ENCODE measurements around the gene TMEM225B.
"Not testable (repeated sequence)": the region's sequence is repeated elsewhere in the genome, so short reads cannot be mapped to it uniquely, and the experiment has no call there.

TMEM225B gene

DNA sequence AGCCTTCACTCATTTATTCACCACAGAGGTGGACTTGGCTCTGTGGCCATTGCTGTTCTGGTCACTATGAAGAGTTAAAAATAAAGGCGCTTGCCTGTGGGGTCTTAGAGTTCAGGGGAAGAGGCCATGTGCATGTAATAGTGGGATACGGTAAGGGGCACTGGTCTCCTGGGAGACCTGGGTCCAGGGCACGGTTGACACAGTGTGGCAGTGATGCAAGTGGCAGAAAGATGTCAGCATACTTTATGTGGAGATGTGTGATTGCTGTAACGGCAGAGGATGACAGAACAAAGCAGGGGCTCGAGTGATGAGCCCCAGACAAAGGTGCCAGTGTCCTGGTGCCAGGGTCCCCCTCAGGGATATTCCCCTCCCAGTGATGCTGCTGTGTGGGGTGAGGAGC is 27.3 kb downstream of the TMEM225B start:
- H3K4me1 Mint-ChIP-seq: peaks cover 78% of the 10 kb centered on the region
- no peak for DNase-seq (ENCODE audit: low spot score in 2 of 2)
- no peak for ATAC-seq
- H3K36me3 Mint-ChIP-seq: peaks cover 100% of the 10 kb centered on the region
- H3K4me3 Mint-ChIP-seq: peak overlapping the region; percentile 93
- H3K9me3 Mint-ChIP-seq: no peaks in the 10 kb centered on the region
- H3K27ac Mint-ChIP-seq: peak overlapping the region; percentile 99

DNA sequence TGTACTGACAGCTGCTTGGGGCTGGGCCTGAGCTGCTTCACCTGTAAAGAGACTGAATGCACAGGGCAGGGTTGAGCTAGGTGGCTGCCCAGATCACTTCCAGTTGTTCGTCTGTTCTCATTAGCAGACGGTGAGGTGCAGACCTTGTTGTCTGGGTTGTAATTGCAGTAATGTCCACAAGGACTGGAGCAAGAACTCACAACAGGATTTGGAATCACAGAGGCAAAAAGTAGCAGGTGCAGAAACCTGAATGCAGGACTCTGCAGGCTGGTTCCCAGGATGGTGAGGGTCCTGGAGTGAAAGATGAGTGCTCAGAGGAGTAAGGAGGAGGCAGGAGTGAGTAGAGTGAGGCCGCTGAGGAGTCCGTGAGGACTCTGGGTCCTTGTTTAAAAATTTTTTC is 27.9 kb downstream of the TMEM225B start:
- Mint-ChIP-seq H3K36me3 (peaks cover 100% of the 10 kb centered on the region), H3K9me3 (no peaks in the 10 kb centered on the region), H3K4me1 (peaks cover 85% of the 10 kb centered on the region), H3K4me3 (peak overlapping the region; percentile 93), H3K27ac (peak overlapping the region; percentile 99)
- ATAC-seq (no peak), DNase-seq (ENCODE audit: low spot score in 2 of 2) (no peak)

GRCh38 chr7:99626661-99627060 is 28.6 kb downstream of the TMEM225B start:
- Mint-ChIP-seq H3K36me3 (peaks cover 100% of the 10 kb centered on the region), H3K4me1 (peaks cover 85% of the 10 kb centered on the region), H3K27ac (peak overlapping the region; percentile 99), H3K4me3 (peak overlapping the region; percentile 93), H3K9me3 (no peaks in the 10 kb centered on the region)
- DNase-seq (ENCODE audit: low spot score in 2 of 2): no peak
- ATAC-seq: no peak

- DNase-seq (ENCODE audit: low spot score in 2 of 2): no peak
- Mint-ChIP-seq H3K4me3 (no peak overlapping the region), H3K9me3 (no peaks in the 10 kb centered on the region), H3K27ac (no peak overlapping the region), H3K36me3 (peaks cover 100% of the 10 kb centered on the region), H3K4me1 (peaks cover 80% of the 10 kb centered on the region)
- no peak for ATAC-seq
Measured at GRCh38 chr7:99627513-99627912, 29.4 kb downstream of the TMEM225B start.

DNA sequence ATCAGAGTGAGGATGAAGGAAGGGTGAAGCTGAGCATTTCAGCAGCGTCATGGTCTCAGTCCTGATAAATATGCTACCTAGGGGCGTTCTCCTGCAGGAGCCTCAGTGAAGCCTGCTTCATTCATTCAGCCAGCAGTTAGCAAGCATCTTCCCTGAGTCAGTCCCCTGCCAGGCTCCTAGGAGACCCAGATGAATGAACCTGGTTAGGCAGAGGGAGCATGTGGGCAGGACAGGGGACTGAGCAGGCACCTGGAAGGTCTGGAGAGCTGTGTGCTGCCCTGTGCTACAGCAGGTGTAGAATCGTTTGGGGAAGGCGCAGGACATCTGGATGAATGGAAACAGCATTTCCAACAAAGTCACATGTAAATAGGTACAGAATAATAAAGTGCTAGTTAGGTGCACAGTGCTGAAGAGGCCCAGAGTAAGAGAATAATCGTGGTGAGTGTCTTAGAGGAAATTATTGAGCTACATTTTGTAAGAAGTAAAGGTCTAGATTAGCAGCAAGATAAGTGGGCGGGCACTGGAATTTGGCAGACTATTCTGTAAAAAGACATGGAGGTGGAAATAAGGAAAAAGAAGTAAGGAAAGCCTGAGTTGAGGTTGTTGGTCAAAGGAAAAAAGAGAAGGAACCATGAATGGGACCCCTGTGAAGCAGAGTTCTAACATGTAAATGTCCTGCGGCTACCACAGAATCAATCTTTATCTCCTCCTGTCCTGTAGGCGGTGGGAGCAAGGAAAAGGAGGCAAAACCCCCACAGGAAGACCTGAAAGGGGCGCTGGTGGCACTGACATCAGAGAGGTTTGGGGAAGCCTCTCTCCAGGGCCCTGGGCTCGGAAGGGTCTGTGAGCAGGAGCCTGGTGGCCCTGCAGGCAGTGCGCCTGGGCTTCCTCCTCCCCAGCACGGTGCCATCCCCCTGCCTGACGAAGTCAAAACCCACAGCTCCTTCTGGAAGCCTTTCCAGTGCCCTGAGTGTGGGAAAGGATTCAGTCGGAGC is 30.7 kb downstream of the TMEM225B start:
- peaks cover 100% of the 10 kb centered on the region for H3K36me3 Mint-ChIP-seq
- no peaks in the 10 kb centered on the region for H3K9me3 Mint-ChIP-seq
- H3K4me3 Mint-ChIP-seq: no peak overlapping the region
- peaks cover 68% of the 10 kb centered on the region for H3K4me1 Mint-ChIP-seq
- H3K27ac Mint-ChIP-seq: peak overlapping the region; percentile 90
- DNase-seq (ENCODE audit: low spot score in 2 of 2) (no peak), ATAC-seq (no peak)

GRCh38 chr7:99629643-99630042 is 31.6 kb downstream of the TMEM225B start:
- Mint-ChIP-seq H3K4me1 (peaks cover 59% of the 10 kb centered on the region), H3K4me3 (no peak overlapping the region), H3K36me3 (peaks cover 100% of the 10 kb centered on the region), H3K9me3 (no peaks in the 10 kb centered on the region), H3K27ac (peak overlapping the region; percentile 90)
- DNase-seq (ENCODE audit: low spot score in 2 of 2) (no peak), ATAC-seq (no peak)

DNA sequence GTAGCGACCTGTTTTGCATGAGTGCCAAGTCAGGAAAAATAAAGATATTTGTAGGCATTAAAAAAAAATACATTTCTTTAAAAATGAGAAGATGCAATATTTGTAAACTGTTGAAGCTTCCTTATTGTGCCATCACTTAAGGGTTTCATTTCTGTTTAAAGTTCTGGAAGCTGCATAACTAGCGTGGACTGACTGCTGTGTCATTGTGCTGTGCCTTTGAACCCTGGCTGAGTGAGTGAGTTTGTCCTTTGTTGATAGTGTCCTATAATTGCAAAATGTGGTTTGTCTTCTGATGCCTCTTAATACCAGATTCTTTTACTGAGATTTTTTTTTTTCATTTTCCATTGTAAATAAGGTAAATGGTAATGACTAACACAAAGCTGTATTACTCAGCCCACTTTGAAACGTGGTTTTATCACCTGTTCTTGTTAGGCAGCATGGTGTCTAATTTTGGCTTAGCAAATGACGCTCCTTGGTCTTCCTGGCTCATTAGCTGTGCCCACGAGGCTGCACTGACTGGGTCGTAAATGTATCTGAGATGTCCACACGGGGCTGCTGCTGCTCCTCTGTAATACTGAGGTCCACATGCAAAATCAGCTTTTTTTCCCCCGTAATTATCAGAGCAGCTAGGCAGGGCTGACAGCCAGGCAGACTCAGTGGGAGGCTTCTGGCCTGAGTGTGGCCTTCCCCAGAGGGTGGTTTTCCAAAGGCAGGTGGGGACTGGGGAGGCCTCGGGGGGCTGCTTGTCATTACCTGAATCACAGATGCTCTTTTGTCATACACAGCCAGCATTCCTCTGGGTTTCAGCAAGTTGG is 33.4 kb downstream of the TMEM225B start:
- Mint-ChIP-seq H3K9me3 (no peaks in the 10 kb centered on the region), H3K27ac (peak overlapping the region; percentile 90), H3K4me3 (peak overlapping the region; percentile 44), H3K36me3 (peaks cover 99% of the 10 kb centered on the region), H3K4me1 (peaks cover 41% of the 10 kb centered on the region)
- DNase-seq (ENCODE audit: low spot score in 2 of 2): no peak
- ATAC-seq: peak; percentile 96

GRCh38 chr7:99637414-99637813 is 39.3 kb downstream of the TMEM225B start:
- DNase-seq (ENCODE audit: low spot score in 2 of 2); H3K4me3 Mint-ChIP-seq; H3K9me3 Mint-ChIP-seq: not testable (repeated sequence)
- peak overlapping the region; percentile 50 for H3K27ac Mint-ChIP-seq
- ATAC-seq: peak; percentile 89
- H3K4me1 Mint-ChIP-seq: peaks cover 22% of the 10 kb centered on the region
- peaks cover 66% of the 10 kb centered on the region for H3K36me3 Mint-ChIP-seq

GRCh38 chr7:99638731-99639130 is 40.7 kb downstream of the TMEM225B start:
- peaks cover 26% of the 10 kb centered on the region for H3K4me1 Mint-ChIP-seq
- no peak overlapping the region for H3K4me3 Mint-ChIP-seq
- ATAC-seq: no peak
- H3K27ac Mint-ChIP-seq: peak overlapping the region; percentile 50
- no peak for DNase-seq (ENCODE audit: low spot score in 2 of 2)
- peaks cover 64% of the 10 kb centered on the region for H3K36me3 Mint-ChIP-seq
- H3K9me3 Mint-ChIP-seq: no peaks in the 10 kb centered on the region

DNA sequence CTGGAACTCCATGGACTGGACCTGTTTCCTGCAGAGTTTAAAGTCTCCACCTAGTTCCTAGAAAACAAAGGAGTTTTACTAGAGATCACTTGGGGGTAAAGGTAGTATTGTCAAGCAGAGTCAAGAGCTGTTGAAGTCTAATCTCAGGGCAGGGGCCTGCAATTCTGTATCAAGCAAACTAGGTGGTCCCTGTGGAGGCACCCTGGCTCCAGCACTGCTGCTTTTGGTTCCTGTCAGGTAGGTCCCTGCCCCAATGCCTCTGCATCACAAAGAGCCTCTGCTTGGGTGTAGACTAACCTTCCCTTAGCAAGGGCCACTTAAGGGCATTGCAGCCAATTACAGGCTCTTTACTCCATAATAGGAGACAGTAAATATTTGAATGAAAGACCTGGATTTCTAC is 41.2 kb downstream of the TMEM225B start:
- Mint-ChIP-seq H3K4me3 (no peak overlapping the region), H3K9me3 (no peaks in the 10 kb centered on the region), H3K4me1 (peaks cover 26% of the 10 kb centered on the region), H3K27ac (no peak overlapping the region), H3K36me3 (peaks cover 59% of the 10 kb centered on the region)
- no peak for DNase-seq (ENCODE audit: low spot score in 2 of 2)
- ATAC-seq: no peak

DNA sequence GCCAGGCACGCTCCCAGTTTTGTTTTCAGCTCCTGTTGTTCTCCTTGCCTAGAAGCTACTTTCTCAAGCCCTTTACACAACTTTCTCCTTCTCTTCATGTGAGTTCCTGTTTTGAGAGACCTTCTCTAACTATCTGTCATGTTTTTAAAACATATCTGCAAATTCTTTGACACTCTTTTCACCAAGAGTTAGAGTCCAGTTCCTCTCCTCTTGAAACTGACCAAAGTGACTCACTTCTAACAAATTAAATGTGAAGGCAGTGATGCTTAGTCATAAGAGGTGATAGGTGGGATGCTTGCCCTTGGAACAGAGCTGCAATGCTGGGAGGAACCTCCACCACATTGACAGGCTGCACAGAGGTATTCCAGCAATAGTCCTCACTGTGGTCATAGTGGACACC is 44.0 kb downstream of the TMEM225B start:
- peak; percentile 80 for ATAC-seq
- Mint-ChIP-seq H3K4me3 (no peak overlapping the region), H3K36me3 (peaks cover 38% of the 10 kb centered on the region), H3K4me1 (peaks cover 26% of the 10 kb centered on the region), H3K27ac (peak overlapping the region; percentile 30), H3K9me3 (no peaks in the 10 kb centered on the region)
- no peak for DNase-seq (ENCODE audit: low spot score in 2 of 2)

DNA sequence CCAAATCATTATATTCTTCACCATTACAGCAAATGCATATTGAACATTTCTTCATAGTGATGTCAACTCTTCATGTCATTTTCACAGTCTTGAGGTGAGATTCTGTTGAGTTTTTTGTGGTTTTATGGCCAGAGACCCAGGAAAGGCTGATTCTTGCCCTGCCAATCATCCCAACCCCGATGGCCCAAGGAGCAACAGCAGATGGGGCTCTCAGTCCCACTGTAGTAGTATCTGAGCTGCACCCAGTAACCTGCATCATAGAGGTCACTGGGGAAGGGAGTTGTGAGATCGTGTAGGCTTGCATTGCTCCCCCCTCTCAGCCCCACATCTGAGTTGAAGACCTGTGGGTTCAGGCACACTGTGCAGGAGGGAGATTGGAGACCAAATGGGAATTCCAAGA is 45.4 kb downstream of the TMEM225B start:
- no peak for ATAC-seq
- Mint-ChIP-seq H3K9me3 (no peaks in the 10 kb centered on the region), H3K4me3 (no peak overlapping the region), H3K27ac (peak overlapping the region; percentile 27), H3K36me3 (peaks cover 35% of the 10 kb centered on the region), H3K4me1 (peaks cover 16% of the 10 kb centered on the region)
- no peak for DNase-seq (ENCODE audit: low spot score in 2 of 2)

DNA sequence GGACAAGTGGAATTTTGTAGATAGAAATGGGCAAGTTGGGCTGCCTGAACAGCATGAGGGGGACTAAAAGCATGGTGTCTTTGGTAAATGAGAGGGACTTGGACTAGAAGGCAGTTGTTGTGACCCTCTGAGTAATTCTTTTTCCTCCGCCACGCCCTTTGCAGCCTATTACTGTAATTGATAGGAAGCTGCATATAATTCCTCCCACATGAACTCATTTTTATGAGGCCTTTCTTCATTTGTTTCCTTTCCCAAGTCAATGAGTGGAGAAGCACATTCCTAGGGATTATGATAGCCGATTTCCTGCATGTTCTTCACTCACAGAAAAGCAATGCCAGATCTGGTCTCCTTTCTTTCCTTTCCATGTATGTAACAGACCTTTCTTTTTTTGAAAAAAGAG is 46.4 kb downstream of the TMEM225B start:
- DNase-seq (ENCODE audit: low spot score in 2 of 2) (no peak), ATAC-seq (no peak)
- Mint-ChIP-seq H3K9me3 (no peaks in the 10 kb centered on the region), H3K4me3 (no peak overlapping the region), H3K36me3 (peaks cover 37% of the 10 kb centered on the region), H3K27ac (peak overlapping the region; percentile 27), H3K4me1 (peaks cover 22% of the 10 kb centered on the region)

DNA sequence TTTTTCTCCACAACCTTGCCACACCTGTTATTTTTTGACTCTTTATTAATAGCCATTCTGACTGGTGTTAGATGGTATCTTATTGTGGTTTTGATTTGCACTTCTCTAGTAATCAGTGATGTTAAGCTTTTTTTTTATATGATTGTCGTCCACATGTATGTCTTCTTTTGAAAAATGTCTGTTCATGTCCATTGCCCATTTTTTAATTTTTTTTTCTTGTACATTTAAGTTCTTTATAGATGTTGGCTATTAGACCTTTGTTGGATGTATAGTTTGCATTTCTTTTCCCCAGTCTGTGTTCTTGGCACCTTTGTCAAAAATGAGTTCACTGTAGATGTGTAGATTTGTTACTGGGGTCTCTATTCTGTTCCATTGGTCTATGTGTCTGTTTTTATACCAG is 47.5 kb downstream of the TMEM225B start:
- H3K27ac Mint-ChIP-seq: no peak overlapping the region
- no peak for DNase-seq (ENCODE audit: low spot score in 2 of 2)
- no peaks in the 10 kb centered on the region for H3K9me3 Mint-ChIP-seq
- H3K4me1 Mint-ChIP-seq: peaks cover 22% of the 10 kb centered on the region
- no peak for ATAC-seq
- peaks cover 40% of the 10 kb centered on the region for H3K36me3 Mint-ChIP-seq
- no peak overlapping the region for H3K4me3 Mint-ChIP-seq

DNA sequence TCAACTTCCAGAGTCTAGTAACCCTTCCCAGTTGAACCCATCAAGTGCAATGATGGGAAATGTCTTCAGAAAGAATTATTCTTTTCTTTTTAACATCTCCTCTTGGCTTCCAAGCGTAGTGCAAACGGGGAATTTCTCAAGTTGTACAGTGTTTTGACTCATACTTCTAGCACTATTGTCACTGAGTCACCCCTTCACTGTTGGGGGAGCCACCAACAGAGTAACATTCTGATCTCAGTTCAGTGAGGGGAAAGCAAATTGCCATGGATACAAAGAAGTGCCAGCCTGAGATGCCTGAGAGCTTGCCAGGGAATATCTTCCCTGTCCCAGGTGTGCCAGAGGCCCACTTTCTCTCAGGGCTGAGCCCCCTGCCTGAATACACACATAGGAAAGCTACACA is 50.8 kb downstream of the TMEM225B start:
- H3K4me1 Mint-ChIP-seq: peaks cover 5% of the 10 kb centered on the region
- ATAC-seq: peak; percentile 92

More for the DNA sequence above, 50.8 kb downstream of the TMEM225B start:
- H3K9me3 Mint-ChIP-seq: no peaks in the 10 kb centered on the region
- H3K27ac Mint-ChIP-seq: no peak overlapping the region
- peaks cover 30% of the 10 kb centered on the region for H3K36me3 Mint-ChIP-seq
- H3K4me3 Mint-ChIP-seq: no peak overlapping the region
- no peak for DNase-seq (ENCODE audit: low spot score in 2 of 2)

Measured in stimulated activated effector memory CD8-positive, alpha-beta T cell treated with anti-CD3 and anti-CD28 coated beads, Interleukin-12 subunit alpha, Interleukin-12 subunit beta, amount 100 ng/mL, for 72 hours (primary cell).